ENCODE data around the gene NAXD.
"Not testable (repeated sequence)": the region's sequence is repeated elsewhere in the genome, so short reads cannot be mapped to it uniquely, and the experiment has no call there.

Gene NAXD

DNA sequence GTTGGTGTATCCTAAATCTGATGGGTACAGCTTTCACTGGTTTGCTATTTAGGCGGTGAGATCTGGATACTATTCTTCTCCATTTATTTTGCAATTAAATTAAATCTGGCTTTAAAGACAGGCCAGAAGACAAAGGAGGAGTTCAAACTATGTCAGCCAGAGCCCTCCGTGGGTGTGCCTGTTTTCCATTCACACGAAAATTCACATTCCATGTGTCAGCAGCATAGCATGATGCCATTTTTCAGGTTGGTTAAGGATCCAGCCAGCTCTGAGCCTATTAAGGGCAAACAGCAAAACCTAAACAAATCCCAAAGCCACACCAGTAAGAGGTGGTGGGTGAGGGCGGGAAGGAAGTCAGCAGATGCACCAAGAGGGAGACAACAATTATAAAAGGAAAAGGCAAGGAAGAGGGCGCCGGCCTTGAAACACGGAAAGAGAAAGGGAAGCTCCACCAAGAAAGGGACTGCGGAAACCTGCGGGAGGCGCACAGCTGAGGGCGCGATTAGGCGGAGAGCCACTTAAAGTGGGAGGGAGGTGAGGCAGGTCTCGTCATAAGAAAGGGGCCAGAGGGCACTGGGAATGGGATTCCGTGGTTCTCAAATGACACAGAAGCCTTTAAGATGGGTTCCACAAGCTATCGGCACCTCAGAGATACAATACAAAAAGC, 47.6 kb downstream of the NAXD start:
- in situ Hi-C loops (cut with MboI; ENCODE audit: low sequenced_read_pairs) = no loop called here

DNA sequence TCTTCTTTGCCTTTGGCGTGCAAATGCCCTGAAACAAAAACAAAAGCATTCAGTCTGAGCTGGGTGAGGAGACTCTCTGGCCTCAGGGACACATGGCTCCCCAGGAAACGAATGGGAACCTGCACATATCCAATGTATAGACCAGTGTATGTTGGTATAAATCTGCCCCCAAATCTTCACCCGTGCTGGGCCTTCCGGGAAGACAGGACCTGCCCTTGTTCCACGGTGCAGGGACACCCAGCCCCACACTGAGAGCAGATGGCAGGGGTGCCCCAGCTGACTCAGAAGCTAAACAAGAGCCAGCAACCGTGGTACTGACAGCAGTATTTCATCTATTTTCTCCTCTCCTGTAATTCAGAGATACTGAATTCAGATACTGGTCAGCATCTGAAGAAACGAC, 48.1 kb downstream of the NAXD start:
- in situ Hi-C loops (cut with MboI; ENCODE audit: low sequenced_read_pairs) = no loop called here

DNA sequence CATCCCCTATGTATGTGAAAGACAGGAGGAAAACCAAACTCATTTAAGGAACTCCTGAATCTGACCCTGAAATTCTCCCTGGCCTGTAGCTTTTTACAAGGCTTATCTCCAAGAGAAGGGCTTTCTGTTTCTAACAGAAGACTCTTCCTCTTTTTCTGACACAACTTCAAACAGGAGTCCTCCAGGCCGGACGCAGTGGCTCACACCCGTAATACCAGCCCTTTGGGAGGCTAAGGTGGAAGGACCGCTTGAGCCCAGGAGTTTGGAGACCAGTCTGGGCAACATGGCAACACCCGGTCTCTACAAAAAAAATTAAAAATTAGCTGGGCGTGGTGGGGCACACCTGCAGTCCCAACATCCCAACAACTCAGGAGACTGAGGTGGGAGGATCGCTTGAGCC, 48.7 kb downstream of the NAXD start:
- in situ Hi-C loops (cut with MboI; ENCODE audit: low sequenced_read_pairs) = no loop called here

DNA sequence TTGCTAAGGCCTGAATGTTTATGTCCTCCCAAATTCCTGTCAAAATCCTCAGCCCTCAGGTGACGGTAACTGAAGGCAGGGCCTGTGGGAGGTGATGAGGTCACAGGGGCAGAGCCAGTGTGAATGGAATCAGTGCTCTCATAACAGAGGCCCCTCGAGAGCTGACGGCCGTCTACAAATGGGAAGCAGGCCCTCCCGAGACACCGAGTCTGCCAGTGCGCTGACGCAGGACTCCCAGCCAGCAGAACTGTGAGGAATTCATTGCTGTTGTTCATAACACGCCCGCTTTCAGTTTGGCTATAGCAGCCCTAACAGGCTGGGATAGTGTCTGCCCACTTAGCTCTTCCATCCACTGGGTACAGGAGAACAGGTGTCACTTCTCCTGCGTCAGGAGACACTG, 49.3 kb downstream of the NAXD start:
- in situ Hi-C loops (cut with MboI; ENCODE audit: low sequenced_read_pairs) = no loop called here

DNA sequence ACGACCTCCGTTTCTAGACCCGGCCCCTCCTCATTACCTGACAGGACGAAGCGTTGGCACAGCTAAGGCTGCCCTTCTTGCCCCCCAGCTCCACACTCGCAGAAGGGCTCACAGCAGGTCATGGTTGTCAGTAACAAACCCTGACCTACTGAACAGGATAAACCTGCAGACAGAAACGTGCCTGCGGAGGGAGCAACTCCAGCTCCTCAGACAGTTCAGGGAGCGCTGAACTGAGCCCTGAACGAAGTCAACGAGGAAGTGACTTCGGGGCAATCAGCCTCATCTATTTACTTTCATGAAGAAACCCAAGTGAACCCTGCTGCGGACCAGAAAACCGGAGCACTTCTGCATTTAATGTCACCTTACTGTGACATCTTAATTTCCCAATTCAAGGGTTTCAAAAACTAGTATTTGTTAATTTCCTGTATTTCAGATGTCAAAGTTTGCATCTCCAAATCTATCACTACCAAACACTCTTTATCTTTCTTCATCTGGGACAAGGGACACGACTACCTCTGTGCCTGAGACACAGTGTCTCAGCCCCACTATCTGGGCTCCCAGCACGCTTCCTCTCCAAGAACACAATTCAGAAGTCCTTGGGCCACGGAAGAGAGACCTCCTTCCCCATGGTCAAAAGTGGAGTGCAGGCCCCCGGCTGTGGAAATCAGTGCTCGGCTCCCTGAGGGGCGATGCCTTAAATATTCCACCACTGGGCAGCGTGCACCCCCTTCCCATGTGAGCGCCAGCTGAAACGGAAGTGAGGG, 50.3 kb downstream of the NAXD start:
- in situ Hi-C loops (cut with MboI; ENCODE audit: low sequenced_read_pairs) = no loop called here

DNA sequence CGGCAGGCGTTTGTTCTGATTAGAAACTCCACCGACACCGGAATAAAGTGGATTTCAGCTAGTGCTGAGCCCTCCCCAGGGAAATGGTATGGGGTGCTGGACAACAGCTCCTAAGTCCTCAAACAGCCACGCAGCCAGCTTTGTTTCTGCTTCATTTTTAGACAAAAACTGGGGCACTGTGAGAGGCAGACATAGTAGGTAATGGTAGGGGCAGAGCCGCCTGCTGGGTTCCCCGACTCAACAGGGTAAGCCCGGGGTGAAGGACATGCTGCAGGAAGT, 50.8 kb downstream of the NAXD start:
- in situ Hi-C loops (cut with MboI; ENCODE audit: low sequenced_read_pairs) = no loop called here

DNA sequence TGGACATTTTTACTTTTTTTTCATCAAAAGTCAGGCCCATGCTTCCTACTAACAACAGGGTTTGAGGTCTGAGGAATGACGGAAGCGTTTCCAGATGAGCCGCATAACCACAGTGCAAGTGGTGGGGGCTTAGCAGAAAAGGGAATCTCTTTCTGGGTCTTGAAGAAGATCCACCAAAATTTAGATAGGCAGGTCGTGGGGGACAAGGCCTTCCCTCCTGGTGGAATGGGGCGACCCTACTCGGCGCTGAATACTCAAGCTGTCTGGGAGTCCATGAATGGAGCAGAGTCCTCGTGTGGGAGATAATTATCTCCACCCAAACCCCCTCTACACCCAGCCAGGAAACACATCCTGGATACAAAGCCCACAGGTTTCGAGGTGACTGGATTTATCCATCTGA, 53.7 kb downstream of the NAXD start:
- in situ Hi-C loops (cut with MboI; ENCODE audit: low sequenced_read_pairs) = no loop called here

DNA sequence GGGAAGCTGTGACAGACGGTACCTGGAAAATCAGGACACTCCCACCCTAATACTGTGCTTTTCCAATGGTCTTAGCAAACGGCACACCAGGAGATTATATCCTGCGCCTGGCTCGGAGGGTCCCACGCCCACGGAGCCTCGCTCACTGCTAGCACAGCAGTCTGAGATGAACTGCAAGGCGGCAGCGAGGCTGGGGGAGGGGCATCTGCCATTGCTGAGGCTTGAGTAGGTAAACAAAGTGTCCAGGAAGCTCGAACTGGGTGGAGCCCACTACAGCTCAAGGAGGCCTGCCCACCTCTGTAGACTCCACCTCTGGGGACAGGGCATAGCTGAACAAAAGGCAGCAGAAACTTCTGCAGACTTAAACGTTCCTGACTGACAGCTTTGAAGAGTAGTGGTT, 54.5 kb downstream of the NAXD start:
- in situ Hi-C loops (cut with MboI; ENCODE audit: low sequenced_read_pairs) = not testable (repeated sequence)

DNA sequence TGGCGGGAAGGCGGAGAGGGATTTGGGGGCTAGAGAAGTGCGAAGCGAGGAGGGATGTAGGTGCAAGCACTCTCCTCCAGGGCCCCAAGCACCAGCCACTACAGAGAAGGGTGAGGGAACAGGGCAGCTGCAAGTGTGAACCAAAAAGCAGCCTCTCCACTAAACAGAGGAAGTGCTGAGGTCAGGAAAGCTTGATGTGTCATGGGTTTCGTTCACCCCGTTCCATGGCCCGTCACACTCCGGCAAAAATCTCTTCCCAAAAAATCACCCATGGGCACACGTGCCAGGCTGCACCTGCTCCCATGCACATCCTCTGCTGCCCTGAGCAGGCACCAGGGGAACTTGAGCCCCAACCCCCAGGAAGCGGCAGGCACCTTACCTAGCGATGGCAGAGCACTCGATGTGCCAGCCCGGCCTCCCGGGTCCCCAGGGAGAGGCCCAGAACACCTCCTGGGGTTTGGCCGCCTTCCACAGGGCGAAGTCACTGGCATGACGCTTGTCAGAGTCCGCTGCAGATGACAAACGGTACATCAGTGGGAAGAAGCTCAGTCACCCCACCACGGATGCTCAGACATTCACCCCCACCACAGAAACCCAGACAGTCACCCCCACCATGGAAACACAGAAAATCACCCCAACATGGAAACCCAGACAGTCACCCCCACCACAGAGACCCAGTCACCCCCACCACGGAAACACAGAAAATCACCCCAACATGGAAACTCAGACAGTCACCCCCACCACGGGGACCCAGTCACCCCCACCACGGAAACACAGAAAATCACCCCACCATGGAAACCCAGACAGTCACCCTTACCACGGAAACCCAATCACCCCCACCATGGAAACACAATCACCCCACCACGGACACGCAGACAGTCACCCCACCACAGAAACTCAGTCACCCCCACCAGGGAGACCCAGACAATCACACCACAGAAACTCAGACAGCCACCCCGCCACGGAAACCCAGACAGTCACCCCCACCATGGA, 61.5 kb downstream of the NAXD start:
- in situ Hi-C loops (cut with MboI; ENCODE audit: low sequenced_read_pairs) = no loop called here

DNA sequence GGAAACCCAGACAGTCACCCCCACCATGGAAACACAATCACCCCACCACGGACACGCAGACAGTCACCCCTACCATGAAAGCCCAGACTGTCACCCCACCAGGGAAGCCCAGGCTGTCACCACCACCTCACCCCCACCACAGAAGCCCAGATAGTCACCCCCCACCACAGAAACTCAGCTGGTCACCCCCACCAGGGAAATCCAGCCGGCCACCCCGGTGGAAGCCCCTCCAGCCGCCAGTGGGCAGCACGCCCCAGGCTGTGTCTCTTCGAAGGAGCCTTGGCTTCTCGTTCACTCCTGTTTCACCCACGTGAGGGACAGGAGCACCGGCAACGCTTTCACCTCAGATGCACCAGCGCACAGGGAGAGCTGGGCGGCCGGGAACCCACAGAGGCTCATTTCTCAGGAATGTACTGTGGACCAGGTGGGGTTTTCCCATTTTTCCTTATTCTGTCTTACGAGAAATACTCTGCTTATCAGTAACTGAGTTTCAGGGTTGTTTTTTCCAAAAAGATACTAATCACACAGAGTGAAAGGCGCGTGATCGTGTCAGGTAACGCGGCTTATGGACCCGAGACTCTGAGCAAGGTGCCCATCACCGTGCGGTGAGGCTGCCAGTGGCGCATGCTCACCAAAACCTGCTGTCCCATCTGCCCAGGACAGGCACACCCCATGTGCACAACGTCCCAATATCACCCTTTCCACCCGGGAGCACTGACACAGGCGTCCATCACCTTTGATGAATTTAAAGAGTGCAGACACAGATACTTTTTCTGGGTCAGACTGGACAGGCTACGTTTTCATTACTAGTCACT, 62.6 kb downstream of the NAXD start:
- in situ Hi-C loops (cut with MboI; ENCODE audit: low sequenced_read_pairs) = no loop called here

DNA sequence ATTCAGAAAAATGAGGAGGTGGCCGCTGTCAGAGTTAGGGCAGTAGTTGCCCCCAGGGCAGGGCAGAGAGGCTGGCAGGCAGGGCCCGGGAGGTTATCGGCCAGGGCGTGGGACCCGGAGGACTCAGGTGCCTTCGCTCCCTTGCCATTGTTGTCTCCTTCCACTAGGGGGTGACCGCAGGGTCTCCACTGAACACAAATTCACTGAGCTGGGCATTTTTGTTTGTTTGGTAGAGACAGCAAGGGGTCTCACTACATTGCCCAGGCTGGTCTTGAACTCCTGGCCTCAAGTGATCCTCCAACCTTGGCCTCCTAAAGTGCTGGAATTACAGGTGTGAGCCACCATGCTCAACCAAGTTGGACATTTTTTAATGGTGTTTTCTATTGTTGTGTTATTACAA, 65.5 kb downstream of the NAXD start:
- in situ Hi-C loops (cut with MboI; ENCODE audit: low sequenced_read_pairs) = no loop called here

DNA sequence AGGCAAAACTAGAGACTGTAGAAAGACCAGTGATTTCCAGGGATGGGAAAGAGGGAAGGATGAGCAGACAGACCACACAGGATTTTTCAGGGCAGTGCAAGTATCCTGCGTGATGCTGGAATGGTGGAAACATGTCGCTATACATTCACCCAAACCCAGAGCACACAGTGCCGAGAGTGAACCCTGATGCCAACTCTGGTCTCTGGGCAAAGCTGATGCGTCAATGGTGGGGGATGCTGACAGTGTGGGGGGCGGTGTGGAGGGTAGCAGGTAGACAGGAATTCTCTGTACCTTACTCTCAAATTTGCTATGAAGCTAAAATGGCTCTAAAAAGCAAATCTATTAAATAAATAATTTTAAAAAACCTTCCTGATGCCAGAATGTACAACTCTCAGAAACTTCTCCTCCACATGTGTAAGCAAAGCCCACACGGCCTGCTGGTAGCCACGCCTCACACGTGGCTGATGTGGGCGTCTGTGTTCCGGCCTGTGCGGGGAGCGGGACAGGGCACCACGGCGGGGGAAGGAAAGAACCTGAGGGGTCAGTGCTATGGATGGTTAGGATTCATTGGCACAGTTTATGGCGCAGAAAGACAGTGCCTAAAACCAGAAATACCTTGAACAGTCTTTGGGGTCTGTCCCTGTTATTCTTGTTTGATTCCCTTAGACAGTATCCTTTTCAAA, 66.7 kb downstream of the NAXD start:
- in situ Hi-C loops (cut with MboI; ENCODE audit: low sequenced_read_pairs) = no loop called here

DNA sequence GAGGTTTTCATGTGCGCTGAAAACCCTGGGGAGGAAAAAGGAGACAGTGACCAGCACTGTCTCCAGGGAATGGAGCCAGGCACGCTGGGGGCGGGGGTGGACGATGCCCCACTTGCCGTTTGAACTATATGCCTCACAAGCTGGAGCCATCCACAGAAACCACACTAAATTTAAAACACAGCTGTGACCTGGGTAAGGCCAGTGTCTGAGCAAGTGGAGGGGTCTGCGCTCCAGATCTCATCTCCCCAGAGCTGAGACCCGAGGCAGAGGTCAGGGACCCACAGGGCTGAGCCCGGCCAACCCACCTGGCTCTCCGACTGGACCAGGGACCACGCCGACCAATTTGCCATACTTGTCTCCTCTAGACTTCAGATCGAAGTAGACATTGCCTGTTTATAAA, 67.4 kb downstream of the NAXD start:
- in situ Hi-C loops (cut with MboI; ENCODE audit: low sequenced_read_pairs) = no loop called here

DNA sequence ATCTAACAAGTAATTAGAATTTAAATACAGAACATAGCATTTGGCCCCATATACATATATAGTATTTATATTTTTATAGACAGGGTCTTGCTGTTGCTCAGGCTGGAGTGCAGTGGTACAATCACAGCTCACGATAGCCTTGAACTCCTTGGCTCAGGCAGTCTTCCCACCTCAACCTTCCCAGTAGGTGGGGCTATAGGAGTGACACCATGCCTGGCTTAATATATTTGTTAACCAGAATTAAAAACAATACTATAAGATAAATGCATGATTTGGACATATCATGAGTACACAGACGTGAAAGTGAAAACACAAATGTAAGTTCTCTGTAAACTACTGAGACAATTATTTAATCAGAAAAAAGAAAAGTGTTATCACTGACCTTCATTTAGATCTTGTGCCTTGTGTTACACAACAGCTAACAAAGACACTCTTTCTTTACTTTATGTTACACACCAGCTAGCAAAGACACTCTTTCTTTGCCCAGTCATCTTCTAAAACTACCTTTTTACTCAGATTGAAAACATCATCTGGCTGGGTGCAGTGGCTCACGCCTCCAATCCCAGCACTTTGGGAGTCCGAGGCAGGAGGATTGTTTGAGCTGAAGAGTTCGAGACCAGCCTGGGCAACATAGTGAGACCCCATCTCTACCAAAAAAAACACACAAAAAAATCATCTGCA, 68.0 kb downstream of the NAXD start:
- in situ Hi-C loops (cut with MboI; ENCODE audit: low sequenced_read_pairs) = no loop called here

DNA sequence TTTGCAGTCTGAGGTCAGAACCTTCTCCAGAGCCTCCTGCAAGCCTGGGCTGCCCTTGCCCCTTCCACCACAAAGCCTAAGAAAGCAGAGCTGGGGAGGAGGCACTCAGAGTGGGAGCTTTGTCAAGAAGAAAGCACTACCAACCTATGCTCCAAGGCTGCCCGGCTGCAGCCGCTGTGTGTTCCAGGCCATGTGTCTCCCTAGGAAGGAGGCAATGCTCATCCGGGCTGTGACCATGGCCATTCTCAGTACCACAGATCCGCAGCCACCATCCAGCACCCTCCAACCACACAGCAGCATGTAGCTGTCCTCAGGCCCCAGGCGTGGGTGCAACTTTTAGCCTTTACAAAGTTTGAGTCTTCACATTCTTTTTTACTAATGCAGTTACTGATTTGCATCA, 68.6 kb downstream of the NAXD start:
- in situ Hi-C loops (cut with MboI; ENCODE audit: low sequenced_read_pairs) = no loop called here

DNA sequence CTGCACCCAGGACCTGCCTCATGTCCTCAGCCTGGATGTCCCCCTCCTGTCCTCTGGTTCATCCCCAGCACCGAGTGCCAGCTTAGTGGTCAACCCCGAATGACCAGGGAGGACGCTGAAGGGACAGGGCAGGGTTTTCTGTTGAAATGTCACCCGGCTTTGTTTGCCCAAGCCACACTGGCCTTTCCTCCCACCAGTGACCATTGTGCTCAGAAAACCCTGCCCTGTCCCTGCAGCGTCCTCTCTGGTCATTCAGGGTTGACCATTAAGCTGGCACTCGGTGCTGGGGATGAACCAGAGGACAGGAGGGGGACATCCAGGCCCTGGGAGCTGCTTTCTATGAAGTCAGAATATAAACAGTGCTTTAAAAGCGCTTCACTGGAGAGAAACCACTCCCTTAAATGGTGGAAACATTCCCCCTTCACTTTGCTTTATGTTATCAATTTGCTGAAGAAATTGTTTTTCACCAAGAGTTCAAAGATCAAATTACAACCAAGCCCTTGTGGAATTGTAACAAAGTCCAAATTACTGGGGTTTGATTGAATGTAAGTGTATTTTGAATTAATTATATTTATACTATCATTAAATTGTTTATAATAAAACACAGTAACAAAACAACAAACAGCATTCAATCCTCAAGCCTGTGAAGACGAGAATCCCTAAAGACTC, 69.2 kb downstream of the NAXD start:
- in situ Hi-C loops (cut with MboI; ENCODE audit: low sequenced_read_pairs) = no loop called here

DNA sequence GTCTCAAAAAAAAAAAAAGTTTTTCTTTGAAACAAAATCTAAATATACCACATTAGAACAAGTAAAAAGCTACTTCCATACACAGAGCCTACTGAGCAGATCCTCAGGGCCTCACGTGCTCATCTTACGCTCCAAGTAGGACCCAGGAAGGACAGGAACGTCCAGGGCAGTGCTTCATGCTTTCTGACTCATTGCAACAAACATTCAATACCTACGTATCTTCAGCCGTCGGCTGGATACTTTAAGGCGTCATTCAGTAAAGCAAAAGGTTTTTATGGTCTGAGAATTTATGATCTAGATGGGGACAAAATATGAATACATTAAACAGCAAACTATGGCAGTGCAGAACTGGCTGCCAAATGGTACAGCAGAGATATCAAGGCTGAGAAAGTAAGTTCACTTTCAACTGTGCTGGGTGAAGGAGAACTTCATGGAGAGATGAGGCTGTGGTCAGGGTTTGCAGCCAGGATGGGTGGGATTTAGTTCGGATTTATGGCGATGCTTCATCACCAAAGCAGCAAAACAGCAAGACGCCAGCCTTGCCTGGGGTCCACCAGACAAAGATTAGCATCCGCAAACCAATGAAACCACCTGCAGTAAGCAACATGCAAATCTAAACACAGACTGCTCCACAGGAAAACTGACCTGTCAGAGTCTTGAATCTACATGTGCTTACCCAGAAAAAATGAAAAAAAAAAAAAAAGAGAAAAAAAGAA, 70.1 kb downstream of the NAXD start:
- in situ Hi-C loops (cut with MboI; ENCODE audit: low sequenced_read_pairs) = no loop called here

DNA sequence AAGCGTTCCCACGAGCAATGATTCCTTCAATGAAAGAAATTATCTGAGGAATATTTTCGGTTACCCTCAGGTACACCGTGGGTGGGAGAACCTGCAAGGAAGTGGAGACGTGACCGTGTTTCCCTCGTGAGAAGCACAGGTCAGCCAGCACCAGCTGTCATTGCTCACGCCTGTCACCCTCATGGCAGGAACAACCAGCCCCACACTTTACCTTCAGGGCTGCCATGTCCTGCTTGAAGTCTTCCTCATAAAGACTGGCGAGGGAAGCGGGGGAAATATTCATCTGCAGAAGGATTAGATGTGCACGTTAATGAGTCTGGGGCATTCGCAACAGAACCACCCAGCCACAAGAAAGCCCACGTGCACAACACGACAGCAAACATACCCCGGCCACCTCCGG, 72.4 kb downstream of the NAXD start:
- in situ Hi-C loops (cut with MboI; ENCODE audit: low sequenced_read_pairs) = no loop called here

DNA sequence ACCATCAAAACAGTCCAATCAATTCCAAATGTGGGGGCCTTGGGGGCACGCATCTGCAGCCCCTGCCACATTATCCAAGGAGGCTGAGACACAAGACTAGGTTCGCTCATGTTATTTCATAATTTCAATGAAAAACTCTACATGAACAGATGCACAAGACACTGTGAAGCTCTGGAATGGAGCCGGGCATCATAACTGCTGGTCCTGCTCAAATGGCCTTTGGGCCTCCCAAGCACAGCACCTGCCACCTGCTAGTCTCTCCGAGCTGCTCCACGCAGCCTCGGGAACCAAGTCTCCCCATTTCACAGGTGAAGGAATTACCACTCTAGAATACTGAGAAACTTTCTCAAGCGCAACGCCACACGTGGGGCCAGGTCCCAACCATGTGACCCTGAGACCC, 73.7 kb downstream of the NAXD start:
- in situ Hi-C loops (cut with MboI; ENCODE audit: low sequenced_read_pairs) = no loop called here

Measured in HL-60/S4 (cell line).